Erythroblast (primary cell): ENCODE measurements around the gene CBLC.

Source experiments
- DNase-seq, 2 experiments: peaks; one replicate each; lab custom pipeline; 2025; lab: John Stamatoyannopoulos, UW
- GATA1 ChIP-seq: IDR thresholded peaks from 2 replicates; pipeline ENCODE4 v1.6.1; 2011; ENCODE audit warnings: low read depth, mild to moderate bottlenecking, control low read depth, low read length, moderate library complexity
- POLR2A ChIP-seq: IDR thresholded peaks from 2 replicates; pipeline ENCODE4 v1.6.1; 2011; ENCODE audit warnings: mild to moderate bottlenecking, low read length

The CBLC gene

GRCh38 chr19:44809577-44810233, 32.0 kb downstream of the CBLC start:
- no peak for DNase-seq
- TF ChIP-seq POLR2A: no peak
- no peak for TF ChIP-seq GATA1

DNA sequence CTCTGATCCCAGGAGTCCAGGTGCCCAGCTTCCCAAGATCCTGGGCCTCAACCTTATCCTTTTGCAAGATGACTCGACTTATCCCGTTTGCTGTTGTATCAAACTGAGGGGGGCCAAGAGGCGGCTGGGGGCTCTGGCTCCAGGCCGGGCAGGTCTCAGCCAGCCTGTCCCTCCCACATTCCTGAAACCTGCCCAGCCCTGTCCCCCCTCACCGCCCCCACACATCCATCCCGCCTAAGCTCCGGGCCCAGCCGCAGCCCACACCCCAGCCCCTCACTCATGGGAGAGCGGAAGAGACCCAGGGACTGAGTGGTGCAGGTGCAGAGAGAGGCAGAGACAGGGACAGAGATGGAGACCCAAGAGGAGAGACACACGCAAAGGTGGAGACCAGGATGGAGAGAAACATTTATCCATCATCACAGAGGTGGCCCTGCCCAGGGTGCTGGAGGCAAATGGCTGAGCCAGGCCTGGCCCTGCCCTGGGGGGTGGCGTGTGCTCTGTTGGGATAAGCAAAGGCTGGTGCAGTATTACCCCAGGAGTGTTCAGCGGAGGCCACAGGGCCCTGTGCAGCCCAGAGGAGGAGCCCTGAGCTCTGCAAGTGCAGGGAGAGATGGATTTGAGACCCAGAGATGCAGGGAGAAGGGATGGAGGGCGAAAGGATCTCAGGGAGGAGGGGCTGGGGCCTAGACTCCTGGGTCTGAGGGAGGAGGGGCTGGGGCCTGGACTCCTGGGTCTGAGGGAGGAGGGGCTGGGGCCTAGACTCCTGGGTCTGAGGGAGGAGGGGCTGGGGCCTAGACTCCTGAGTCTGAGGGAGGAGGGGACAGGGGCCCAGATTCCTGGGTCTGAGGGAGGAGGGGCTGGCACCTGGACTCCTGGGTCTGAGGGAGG, 32.8 kb downstream of the CBLC start:
- TF ChIP-seq POLR2A (no peak), GATA1 (no peak)
- DNase-seq: no peak

DNA sequence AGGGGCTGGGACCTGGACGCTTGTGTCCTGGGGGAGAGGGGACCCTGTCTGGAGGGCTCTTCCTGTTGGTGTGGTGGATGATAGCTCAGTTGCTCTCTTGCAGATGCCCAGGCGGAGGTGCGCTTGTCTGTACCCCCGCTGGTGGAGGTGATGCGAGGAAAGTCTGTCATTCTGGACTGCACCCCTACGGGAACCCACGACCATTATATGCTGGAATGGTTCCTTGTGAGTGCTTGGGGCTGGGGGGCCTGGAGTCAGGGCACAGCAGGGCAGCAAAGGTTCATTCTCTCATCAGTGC, 33.4 kb downstream of the CBLC start:
- no peak for TF ChIP-seq GATA1
- no peak for TF ChIP-seq POLR2A
- DNase-seq: no peak

DNA sequence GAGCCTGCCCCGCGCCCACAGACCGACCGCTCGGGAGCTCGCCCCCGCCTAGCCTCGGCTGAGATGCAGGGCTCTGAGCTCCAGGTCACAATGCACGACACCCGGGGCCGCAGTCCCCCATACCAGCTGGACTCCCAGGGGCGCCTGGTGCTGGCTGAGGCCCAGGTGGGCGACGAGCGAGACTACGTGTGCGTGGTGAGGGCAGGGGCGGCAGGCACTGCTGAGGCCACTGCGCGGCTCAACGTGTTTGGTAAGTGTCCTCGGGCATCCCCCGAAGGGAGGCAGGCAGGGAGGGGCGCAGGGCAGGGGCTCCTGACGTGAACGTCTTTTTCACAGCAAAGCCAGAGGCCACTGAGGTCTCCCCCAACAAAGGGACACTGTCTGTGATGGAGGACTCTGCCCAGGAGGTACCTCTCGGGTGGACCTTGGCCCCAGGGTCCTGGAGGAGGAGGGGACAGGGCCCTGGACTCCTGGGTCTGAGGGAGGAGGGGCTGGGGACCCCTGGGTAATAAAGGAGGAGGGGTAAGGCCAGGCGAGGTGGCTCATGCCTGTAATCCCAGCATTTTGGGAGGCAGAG, 34.5 kb downstream of the CBLC start:
- no peak for DNase-seq
- TF ChIP-seq GATA1: no peak
- TF ChIP-seq POLR2A: no peak

GRCh38 chr19:44813070-44813840, 35.6 kb downstream of the CBLC start:
- no peak for TF ChIP-seq POLR2A
- no peak for TF ChIP-seq GATA1
- no peak for DNase-seq

DNA sequence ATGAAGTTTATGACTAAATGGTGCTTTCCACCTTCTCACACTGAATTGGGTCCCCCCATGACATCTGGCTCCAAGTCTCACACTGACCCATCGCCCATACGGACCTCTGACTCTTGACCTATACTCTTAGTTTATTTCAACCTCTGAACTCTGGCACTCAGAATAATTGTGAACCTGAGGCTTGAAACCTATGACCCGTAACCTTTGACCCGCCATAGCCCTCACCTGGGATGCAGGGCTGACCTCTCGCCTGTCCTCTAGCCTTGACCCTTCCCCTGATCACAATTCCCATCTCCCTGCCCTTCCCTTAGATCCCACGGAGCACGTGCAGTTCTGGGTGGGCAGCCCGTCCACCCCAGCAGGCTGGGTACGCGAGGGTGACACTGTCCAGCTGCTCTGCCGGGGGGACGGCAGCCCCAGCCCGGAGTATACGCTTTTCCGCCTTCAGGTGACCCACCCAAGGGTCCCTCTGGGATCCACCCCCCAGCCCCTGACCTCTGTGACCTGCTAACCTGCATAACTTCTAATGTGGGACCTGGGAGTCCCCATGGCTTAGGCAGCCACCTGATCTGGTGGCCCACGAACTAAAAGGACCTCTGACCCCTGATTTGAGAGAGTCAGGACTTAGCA, 36.3 kb downstream of the CBLC start:
- no peak for TF ChIP-seq GATA1
- no peak for TF ChIP-seq POLR2A

GRCh38 chr19:44814517-44814916, 36.8 kb downstream of the CBLC start:
- TF ChIP-seq POLR2A (no peak), GATA1 (no peak)

More for the DNA sequence above, 36.3 kb downstream of the CBLC start:
- DNase-seq: no peak

DNA sequence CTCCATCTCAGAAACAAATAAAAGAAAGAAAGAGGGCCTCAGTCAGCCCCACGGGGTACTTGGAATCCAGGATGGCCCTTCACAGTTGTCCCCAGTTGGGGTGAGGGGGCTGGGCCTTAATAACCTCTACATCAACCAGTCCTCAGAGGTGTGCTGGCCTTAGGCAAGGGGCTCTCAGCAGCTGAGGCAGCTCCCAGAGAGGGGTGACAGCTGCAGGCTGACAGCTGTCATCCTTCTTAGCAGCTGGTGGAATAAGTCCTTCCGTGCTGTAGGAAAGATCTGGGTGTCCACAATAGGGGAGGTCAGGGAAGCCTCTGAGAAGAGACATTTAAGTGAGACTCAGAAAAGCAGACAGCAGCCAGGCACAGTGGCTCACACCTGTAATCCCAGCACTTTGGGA, 38.6 kb downstream of the CBLC start:
- DNase-seq: no peak
- TF ChIP-seq GATA1 (no peak), POLR2A (no peak)

More at GRCh38 chr19:44814517-44814916, 36.8 kb downstream of the CBLC start:
- DNase-seq: no peak

DNA sequence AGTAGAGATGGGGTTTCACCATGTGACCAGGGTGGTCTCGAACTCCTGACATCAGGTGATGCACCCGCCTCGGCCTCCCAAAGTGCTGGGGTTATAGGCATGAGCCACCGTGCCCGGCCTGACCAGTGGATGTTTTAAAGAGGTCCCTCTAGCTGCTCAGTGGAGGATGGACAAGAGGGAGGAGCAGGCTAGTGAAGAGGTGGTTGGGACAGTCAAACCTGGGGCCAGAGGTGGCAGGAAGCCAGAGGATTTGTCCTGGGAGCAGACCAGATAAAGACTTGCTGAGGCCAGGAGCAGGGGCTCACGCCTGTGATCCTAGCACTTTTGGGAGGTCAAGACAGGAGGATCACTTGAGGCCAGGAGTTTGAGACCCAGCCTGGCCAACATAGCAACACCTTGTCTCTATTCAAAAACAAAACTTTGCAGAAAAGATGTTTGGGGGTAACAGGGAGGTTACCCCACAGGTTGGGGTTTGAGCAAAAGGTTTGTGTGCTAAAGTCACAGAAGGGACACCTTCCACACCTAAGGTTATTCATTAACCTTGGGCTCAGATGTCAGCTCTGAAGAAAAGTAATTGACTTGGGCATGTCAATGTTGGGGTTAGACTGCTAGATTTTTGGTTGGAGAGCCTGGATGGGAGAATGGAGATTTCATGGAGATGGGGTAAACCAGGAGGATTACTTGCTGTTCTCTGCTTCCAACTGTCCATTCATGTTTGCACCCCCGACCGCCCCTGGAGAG, 40.2 kb downstream of the CBLC start:
- no peak for DNase-seq
- TF ChIP-seq POLR2A (no peak), GATA1 (no peak)

DNA sequence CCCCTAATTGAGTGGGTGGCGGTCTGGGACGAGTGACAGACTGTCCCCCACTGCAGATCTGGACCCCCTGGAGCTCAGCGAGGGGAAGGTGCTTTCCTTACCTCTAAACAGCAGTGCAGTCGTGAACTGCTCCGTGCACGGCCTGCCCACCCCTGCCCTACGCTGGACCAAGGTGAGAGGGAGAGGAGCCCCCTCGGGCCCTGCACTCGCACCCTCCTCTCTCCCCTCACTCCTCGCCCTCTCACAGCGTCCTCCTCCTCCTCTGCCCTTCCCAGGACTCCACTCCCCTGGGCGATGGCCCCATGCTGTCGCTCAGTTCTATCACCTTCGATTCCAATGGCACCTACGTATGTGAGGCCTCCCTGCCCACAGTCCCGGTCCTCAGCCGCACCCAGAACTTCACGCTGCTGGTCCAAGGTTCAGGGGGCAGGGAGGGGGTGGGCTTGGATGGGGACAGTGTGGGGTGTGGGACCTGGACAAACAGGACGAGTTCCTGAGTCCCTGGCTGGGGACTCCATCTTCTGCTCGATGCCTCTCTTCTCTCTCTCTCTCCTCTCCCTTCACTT, 40.9 kb downstream of the CBLC start:
- no peak for DNase-seq
- no peak for TF ChIP-seq POLR2A
- TF ChIP-seq GATA1: no peak

- TF ChIP-seq GATA1 (no peak), POLR2A (no peak)
- no peak for DNase-seq
Observed at GRCh38 chr19:44819246-44819832, 41.6 kb downstream of the CBLC start.

DNA sequence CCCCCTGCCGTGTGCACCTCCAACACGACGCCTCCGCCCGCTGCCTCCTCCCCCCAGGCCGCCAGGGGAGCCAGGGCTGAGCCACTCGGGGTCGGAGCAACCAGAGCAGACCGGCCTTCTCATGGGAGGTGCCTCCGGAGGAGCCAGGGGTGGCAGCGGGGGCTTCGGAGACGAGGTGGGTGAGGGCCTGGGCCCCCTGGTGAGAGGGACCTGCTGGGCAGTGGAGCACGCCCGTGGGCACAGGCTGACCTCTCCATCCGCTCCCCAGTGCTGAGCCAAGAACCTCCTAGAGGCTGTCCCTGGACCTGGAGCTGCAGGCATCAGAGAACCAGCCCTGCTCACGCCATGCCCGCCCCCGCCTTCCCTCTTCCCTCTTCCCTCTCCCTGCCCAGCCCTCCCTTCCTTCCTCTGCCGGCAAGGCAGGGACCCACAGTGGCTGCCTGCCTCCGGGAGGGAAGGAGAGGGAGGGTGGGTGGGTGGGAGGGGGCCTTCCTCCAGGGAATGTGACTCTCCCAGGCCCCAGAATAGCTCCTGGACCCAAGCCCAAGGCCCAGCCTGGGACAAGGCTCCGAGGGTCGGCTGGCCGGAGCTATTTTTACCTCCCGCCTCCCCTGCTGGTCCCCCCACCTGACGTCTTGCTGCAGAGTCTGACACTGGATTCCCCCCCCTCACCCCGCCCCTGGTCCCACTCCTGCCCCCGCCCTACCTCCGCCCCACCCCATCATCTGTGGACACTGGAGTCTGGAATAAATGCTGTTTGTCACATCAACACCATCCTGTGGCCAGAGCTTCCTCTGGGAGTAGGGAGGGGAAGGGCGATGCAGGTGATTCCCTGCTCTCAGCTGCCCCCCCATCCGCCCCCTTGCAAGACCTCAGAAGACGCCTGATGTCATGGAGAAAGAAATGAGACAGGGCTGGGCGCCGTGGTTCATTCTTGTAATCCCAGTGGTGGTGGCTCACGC, 43.2 kb downstream of the CBLC start:
- TF ChIP-seq POLR2A (no peak), GATA1 (no peak)
- no peak for DNase-seq
